ENCODE data around the gene EXOC3L4. TPM values are rescaled to one million over a fixed set of nuclear protein-coding genes. Genes with fewer than 3 reads are reported as not detected.
"Not testable (repeated sequence)": the region's sequence is repeated elsewhere in the genome, so short reads cannot be mapped to it uniquely, and the experiment has no call there.

Gene EXOC3L4
- total and polyA plus RNA-seq, 4 donors, result 24.0 to 77.8 (median 36.7) TPM

GRCh38 chr14:103151270-103151945 lies 56.9 kb downstream of the EXOC3L4 start:
- WGBS, result 89% methylated on average over 15 of the region's 15 CpGs
- TF ChIP-seq TAF1 (conservative IDR thresholded peaks at IDR 0.05) (no peak), SP1 (IDR thresholded peaks at IDR 0.05) (no peak), YY1 (IDR thresholded peaks at IDR 0.05) (no peak), REST (IDR thresholded peaks at IDR 0.05) (no peak), MAX (IDR thresholded peaks at IDR 0.05) (no peak), ZBTB33 (IDR thresholded peaks at IDR 0.05) (no peak)
- Histone ChIP-seq H3K4me1 (ENCODE audit: control insufficient read depth in 4 of 4, insufficient read depth in 4 of 4, low read length in 3 of 4) (peaks cover 3 to 11% (median 6%) of the 10 kb centered on the region in 4 donors), H3K27me3 (ENCODE audit: control insufficient read depth in 4 of 4, insufficient read depth in 4 of 4, low read length in 3 of 4) (no peaks in the 10 kb centered on the region), H3K36me3 (ENCODE audit: control insufficient read depth in 4 of 4, insufficient read depth in 3 of 4, low read depth in 1 of 4, low read length in 3 of 4) (no peaks in the 10 kb centered on the region), H3K4me3 (ENCODE audit: low read depth in 1 of 3, low read length in 3 of 3) (no peak overlapping the region), H3K9me3 (ENCODE audit: control insufficient read depth in 4 of 4, low read length in 3 of 4) (no peaks in the 10 kb centered on the region), H3K27ac (ENCODE audit: low read depth in 1 of 2, low read length in 2 of 2) (no peak overlapping the region), H3K9ac (ENCODE audit: low read depth in 1 of 2, low read length in 2 of 2) (no peak overlapping the region)
- DNase-seq (ENCODE audit: low spot score), result no peak

GRCh38 chr14:103155010-103155409 lies 60.5 kb downstream of the EXOC3L4 start:
- Histone ChIP-seq H3K27me3 (ENCODE audit: control insufficient read depth in 4 of 4, insufficient read depth in 4 of 4, low read length in 3 of 4) (no peaks in the 10 kb centered on the region), H3K4me3 (ENCODE audit: low read depth in 1 of 3, low read length in 3 of 3) (no peak overlapping the region), H3K9ac (ENCODE audit: low read depth in 1 of 2, low read length in 2 of 2) (no peak overlapping the region), H3K36me3 (ENCODE audit: control insufficient read depth in 4 of 4, insufficient read depth in 3 of 4, low read depth in 1 of 4, low read length in 3 of 4) (no peaks in the 10 kb centered on the region), H3K27ac (ENCODE audit: low read depth in 1 of 2, low read length in 2 of 2) (peak overlapping the region in 1 of 2 donors; percentile 41), H3K9me3 (ENCODE audit: control insufficient read depth in 4 of 4, low read length in 3 of 4) (no peaks in the 10 kb centered on the region), H3K4me1 (ENCODE audit: control insufficient read depth in 4 of 4, insufficient read depth in 4 of 4, low read length in 3 of 4) (peaks cover 3 to 11% (median 6%) of the 10 kb centered on the region in 4 donors)
- TF ChIP-seq RXRA (IDR thresholded peaks at IDR 0.05) (peak; percentile 97), SP1 (IDR thresholded peaks at IDR 0.05) (peak; percentile 79), HNF4A (conservative IDR thresholded peaks at IDR 0.05) (peak; percentile 63 to 78), CTCF (IDR thresholded peaks at IDR 0.05; ENCODE audit: low read depth, low read length, missing input control) (no peak), RAD21 (IDR thresholded peaks at IDR 0.05) (peak; percentile 46 to 65), NR2F2 (IDR thresholded peaks at IDR 0.05) (peak; percentile 37), MAX (IDR thresholded peaks at IDR 0.05) (peak; percentile 80), EGR1 (IDR thresholded peaks at IDR 0.05; ENCODE audit: low read depth in 2 of 2) (peak in 1 of 2 donors; percentile 19), GABPA (IDR thresholded peaks at IDR 0.05 in 1 of 2, conservative IDR thresholded peaks at IDR 0.05 in 1 of 2) (no peak), TAF1 (conservative IDR thresholded peaks at IDR 0.05) (no peak), YY1 (IDR thresholded peaks at IDR 0.05) (peak; percentile 52), JUND (IDR thresholded peaks at IDR 0.05) (peak in 1 of 2 donors; percentile 73)
- DNase-seq (ENCODE audit: low spot score), result no peak
- WGBS, result 21% methylated on average over 6 of the region's 6 CpGs

- not testable (repeated sequence) for H3K4me3 ChIP-seq (ENCODE audit: low read depth in 1 of 3, low read length in 3 of 3); H3K9ac ChIP-seq (ENCODE audit: low read depth in 1 of 2, low read length in 2 of 2); H3K27me3 ChIP-seq (ENCODE audit: control insufficient read depth in 4 of 4, insufficient read depth in 4 of 4, low read length in 3 of 4); H3K36me3 ChIP-seq (ENCODE audit: control insufficient read depth in 4 of 4, insufficient read depth in 3 of 4, low read depth in 1 of 4, low read length in 3 of 4); H3K9me3 ChIP-seq (ENCODE audit: control insufficient read depth in 4 of 4, low read length in 3 of 4); DNase-seq (ENCODE audit: low spot score)
- WGBS, result 77% methylated on average over 12 of the region's 12 CpGs
- Histone ChIP-seq H3K4me1 (ENCODE audit: control insufficient read depth in 4 of 4, insufficient read depth in 4 of 4, low read length in 3 of 4) (peaks cover 3 to 13% (median 7%) of the 10 kb centered on the region in 4 donors), H3K27ac (ENCODE audit: low read depth in 1 of 2, low read length in 2 of 2) (peak overlapping the region in 1 of 2 donors; percentile 41)
These were observed 60.9 kb downstream of the EXOC3L4 start for GRCh38 chr14:103155416-103155815.

Data from liver (tissue), 9 donors.